ENCODE results near the gene SLC45A3. TPM values are rescaled to one million over a fixed set of nuclear protein-coding genes. Genes with fewer than 3 reads are reported as not detected.
A peak's percentile ranks its signal among the peaks of the same experiment; 100 is the strongest.

The SLC45A3 gene
- total RNA-seq, 1 donor from 2014 or later: 9.3 TPM

DNA sequence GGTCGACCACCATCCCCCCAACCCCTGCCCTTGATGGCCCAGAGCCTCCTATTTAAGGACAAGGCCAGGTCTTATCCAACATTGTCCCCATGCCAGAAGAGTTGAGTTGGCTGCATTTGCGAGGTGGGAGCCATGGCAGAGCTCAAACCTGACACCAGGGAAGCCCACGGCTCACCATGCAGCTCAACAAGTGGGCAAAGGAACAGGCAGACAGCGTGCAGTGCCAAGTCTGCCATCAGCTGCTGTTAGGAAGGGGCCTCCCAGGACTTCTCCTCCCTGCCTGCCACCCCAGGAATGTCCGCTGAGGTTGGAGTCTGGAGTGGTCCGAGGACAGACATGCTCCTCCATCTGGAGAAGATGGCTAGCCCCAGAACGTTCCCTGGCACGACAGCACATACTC lies 19.9 kb downstream of the SLC45A3 start:
- DNase-seq (ENCODE audit: low read depth): no peak
- TF ChIP-seq, protein P1, sequence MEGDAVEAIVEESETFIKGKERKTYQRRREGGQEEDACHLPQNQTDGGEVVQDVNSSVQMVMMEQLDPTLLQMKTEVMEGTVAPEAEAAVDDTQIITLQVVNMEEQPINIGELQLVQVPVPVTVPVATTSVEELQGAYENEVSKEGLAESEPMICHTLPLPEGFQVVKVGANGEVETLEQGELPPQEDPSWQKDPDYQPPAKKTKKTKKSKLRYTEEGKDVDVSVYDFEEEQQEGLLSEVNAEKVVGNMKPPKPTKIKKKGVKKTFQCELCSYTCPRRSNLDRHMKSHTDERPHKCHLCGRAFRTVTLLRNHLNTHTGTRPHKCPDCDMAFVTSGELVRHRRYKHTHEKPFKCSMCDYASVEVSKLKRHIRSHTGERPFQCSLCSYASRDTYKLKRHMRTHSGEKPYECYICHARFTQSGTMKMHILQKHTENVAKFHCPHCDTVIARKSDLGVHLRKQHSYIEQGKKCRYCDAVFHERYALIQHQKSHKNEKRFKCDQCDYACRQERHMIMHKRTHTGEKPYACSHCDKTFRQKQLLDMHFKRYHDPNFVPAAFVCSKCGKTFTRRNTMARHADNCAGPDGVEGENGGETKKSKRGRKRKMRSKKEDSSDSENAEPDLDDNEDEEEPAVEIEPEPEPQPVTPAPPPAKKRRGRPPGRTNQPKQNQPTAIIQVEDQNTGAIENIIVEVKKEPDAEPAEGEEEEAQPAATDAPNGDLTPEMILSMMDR (IDR thresholded peaks at IDR 0.05; ENCODE audit: insufficient read depth, low read length, poor library complexity, severe bottlenecking): no peak
- no peak overlapping the region for H3K4me3 ChIP-seq (ENCODE audit: low read depth, low read length)
- peaks cover 1% of the 10 kb centered on the region for H3K36me3 ChIP-seq (ENCODE audit: control insufficient read depth, insufficient read depth, low read length)
- no peaks in the 10 kb centered on the region for H3K27me3 ChIP-seq (ENCODE audit: control insufficient read depth, insufficient read depth, low read length)

DNA sequence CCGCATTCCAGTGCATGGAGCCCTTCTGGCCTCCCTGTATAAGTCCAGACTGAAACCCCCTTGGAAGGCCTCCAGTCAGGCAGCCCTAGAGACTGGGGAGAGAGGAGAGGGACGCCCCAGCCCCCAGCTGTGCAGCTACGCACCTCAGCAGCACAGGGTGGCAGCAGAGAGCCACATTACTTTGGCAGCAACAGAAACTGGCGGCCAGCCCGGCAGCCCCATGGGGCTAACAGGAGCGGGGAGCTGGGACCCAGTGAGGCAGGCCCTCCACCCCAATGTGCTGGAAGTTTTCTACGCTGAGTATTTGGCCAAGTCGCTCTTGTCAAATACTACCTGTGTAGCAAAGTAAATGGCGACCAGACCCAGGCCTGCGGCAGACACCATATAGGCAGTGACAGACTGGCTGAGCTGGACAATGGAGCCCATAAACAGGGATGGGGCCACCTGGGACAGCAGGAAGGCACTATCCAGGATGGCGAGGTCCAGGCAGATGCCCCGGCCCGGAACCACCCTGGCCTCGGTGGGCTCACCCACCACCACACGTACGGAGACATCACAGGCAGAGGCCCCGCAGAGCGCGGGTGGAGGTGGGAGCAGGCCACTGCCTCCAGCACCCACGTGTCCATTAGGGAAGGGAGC lies 21.2 kb downstream of the SLC45A3 start:
- H3K27me3 ChIP-seq (ENCODE audit: control insufficient read depth, insufficient read depth, low read length): no peaks in the 10 kb centered on the region
- H3K36me3 ChIP-seq (ENCODE audit: control insufficient read depth, insufficient read depth, low read length): peaks cover 1% of the 10 kb centered on the region
- TF ChIP-seq, protein P1 (IDR thresholded peaks at IDR 0.05; ENCODE audit: insufficient read depth, low read length, poor library complexity, severe bottlenecking): peak; percentile 88
- no peak for DNase-seq (ENCODE audit: low read depth)
- H3K4me3 ChIP-seq (ENCODE audit: low read depth, low read length): no peak overlapping the region

DNA sequence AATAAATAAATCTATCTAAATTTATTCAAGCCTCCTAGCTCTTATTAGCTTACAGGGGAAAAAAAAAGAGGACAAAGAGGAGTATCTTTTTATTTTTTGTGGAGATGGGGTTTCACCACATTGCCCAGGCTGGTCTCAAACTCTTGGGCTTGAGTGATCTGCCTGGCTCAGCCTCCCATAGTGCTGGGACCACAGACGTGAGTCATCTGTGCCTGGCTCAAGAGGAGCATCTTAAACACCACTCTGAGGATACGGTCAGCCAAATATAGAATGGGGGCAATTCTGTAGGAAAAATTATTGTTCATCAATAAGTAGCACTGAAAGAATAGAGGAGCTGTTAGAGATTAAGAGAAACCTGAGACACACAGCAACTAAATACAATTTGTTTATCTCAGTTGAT lies 24.1 kb downstream of the SLC45A3 start:
- DNase-seq (ENCODE audit: low read depth): no peak
- no peak overlapping the region for H3K4me3 ChIP-seq (ENCODE audit: low read depth, low read length)
- TF ChIP-seq, protein P1 (IDR thresholded peaks at IDR 0.05; ENCODE audit: insufficient read depth, low read length, poor library complexity, severe bottlenecking): no peak

GRCh38 chr1:205652984-205653383 lies 27.3 kb downstream of the SLC45A3 start:
- no peak for DNase-seq (ENCODE audit: low read depth)
- TF ChIP-seq, protein P1 (IDR thresholded peaks at IDR 0.05; ENCODE audit: insufficient read depth, low read length, poor library complexity, severe bottlenecking): no peak
- Histone ChIP-seq H3K36me3 (ENCODE audit: control insufficient read depth, insufficient read depth, low read length) (no peaks in the 10 kb centered on the region), H3K4me3 (ENCODE audit: low read depth, low read length) (no peak overlapping the region), H3K27me3 (ENCODE audit: control insufficient read depth, insufficient read depth, low read length) (no peaks in the 10 kb centered on the region)

More for the DNA sequence above, 24.1 kb downstream of the SLC45A3 start:
- H3K27me3 ChIP-seq (ENCODE audit: control insufficient read depth, insufficient read depth, low read length): no peaks in the 10 kb centered on the region
- peaks cover 1% of the 10 kb centered on the region for H3K36me3 ChIP-seq (ENCODE audit: control insufficient read depth, insufficient read depth, low read length)

- TF ChIP-seq, protein P1 (IDR thresholded peaks at IDR 0.05; ENCODE audit: insufficient read depth, low read length, poor library complexity, severe bottlenecking): no peak
- no peak overlapping the region for H3K4me3 ChIP-seq (ENCODE audit: low read depth, low read length)
- no peaks in the 10 kb centered on the region for H3K27me3 ChIP-seq (ENCODE audit: control insufficient read depth, insufficient read depth, low read length)
- DNase-seq (ENCODE audit: low read depth): no peak
- no peaks in the 10 kb centered on the region for H3K36me3 ChIP-seq (ENCODE audit: control insufficient read depth, insufficient read depth, low read length)
These were observed 30.1 kb downstream of the SLC45A3 start for GRCh38 chr1:205650241-205650640.

- TF ChIP-seq, protein P1 (IDR thresholded peaks at IDR 0.05; ENCODE audit: insufficient read depth, low read length, poor library complexity, severe bottlenecking): no peak
- DNase-seq (ENCODE audit: low read depth): no peak
- H3K27me3 ChIP-seq (ENCODE audit: control insufficient read depth, insufficient read depth, low read length): no peaks in the 10 kb centered on the region
- no peaks in the 10 kb centered on the region for H3K36me3 ChIP-seq (ENCODE audit: control insufficient read depth, insufficient read depth, low read length)
- no peak overlapping the region for H3K4me3 ChIP-seq (ENCODE audit: low read depth, low read length)
These were observed 34.8 kb downstream of the SLC45A3 start for GRCh38 chr1:205645519-205645918.
